K562 (cell line): ENCODE measurements around the gene APOO. TPM values are rescaled to one million over a fixed set of nuclear protein-coding genes. Genes with fewer than 3 reads are reported as not detected.

Experiments
- CEBPB ChIP-seq: fragments of 450-650 bp; IDR thresholded peaks from 2 replicates; pipeline ENCODE4 v1.6.1; 2016; ENCODE audit warnings: missing genetic modification characterization, missing compliant biosample characterization
- E2F3 ChIP-seq: fragments of 250-450 bp; sonication (Bioruptor Pico); IDR thresholded peaks from 2 replicates; pipeline ENCODE4 v1.4.0; 2020; ENCODE audit warnings: mild to moderate bottlenecking
- EHMT2 ChIP-seq: fragments of 450-650 bp; IDR thresholded peaks from 2 replicates; pipeline ENCODE4 v1.6.1; 2018; ENCODE audit warnings: antibody characterized with exemption
- ELF4 ChIP-seq: fragments of 450-650 bp; formaldehyde crosslinking; IDR thresholded peaks from 2 replicates; pipeline ENCODE4 v1.4.0; 2022; ENCODE audit warnings: missing genetic modification characterization
- FOXA1 ChIP-seq: fragments of 450-650 bp; IDR thresholded peaks from 2 replicates; pipeline ENCODE4 v1.6.1; 2016; ENCODE audit warnings: mild to moderate bottlenecking, borderline replicate concordance
- HNRNPH1 ChIP-seq: fragments of 200-400 bp; formaldehyde crosslinking; optimal IDR thresholded peaks from 2 replicates; pipeline ENCODE3; 2017; ENCODE audit warnings: low read depth, mild to moderate bottlenecking, low read length, moderate library complexity
- NFXL1 ChIP-seq: fragments of 450-650 bp; formaldehyde crosslinking; IDR thresholded peaks from 2 replicates; pipeline ENCODE4 v1.4.0; 2021; ENCODE audit warnings: mild to moderate bottlenecking
- PCBP1 ChIP-seq: fragments of 200-400 bp; formaldehyde crosslinking; IDR thresholded peaks from 2 replicates; pipeline ENCODE4 v1.6.1; 2018; ENCODE audit warnings: mild to moderate bottlenecking, low read depth, low read length; ENCODE audit not compliant: poor library complexity, severe bottlenecking
- POLR2G ChIP-seq: fragments of 200-400 bp; formaldehyde crosslinking; IDR thresholded peaks from 2 replicates; pipeline ENCODE4 v1.6.1; 2017; ENCODE audit warnings: low read depth, mild to moderate bottlenecking, antibody characterized with exemption, low read length, moderate library complexity
- POLR2H ChIP-seq: IDR thresholded peaks from 2 replicates; pipeline ENCODE4 v1.6.1; 2016; ENCODE audit warnings: missing genetic modification characterization, low read depth, mild to moderate bottlenecking, control low read depth, missing compliant biosample characterization, moderate library complexity
- RAD51 ChIP-seq: fragments of 450-650 bp; IDR thresholded peaks from 2 replicates; pipeline ENCODE4 v1.7.1; 2016; ENCODE audit warnings: low read depth, mild to moderate bottlenecking, borderline replicate concordance
- RNF2 ChIP-seq: sonication (generic); IDR thresholded peaks from 2 replicates; pipeline ENCODE4 v1.6.1; 2016
- RUNX1 ChIP-seq: sonication (generic); IDR thresholded peaks from 2 replicates; pipeline ENCODE4 v1.6.1; 2016; ENCODE audit warnings: antibody characterized with exemption, low read depth
- SIN3B ChIP-seq: fragments of 450-650 bp; IDR thresholded peaks from 2 replicates; pipeline ENCODE4 v1.6.1; 2017; ENCODE audit warnings: low read depth, mild to moderate bottlenecking, moderate library complexity
- TAF15 ChIP-seq: fragments of 200-400 bp; formaldehyde crosslinking; IDR thresholded peaks from 2 replicates; pipeline ENCODE4 v1.6.1; 2017; ENCODE audit warnings: mild to moderate bottlenecking, low read depth, low read length, moderate library complexity
- TCF3 ChIP-seq: sonication (generic); formaldehyde crosslinking; IDR thresholded peaks from 2 replicates; pipeline ENCODE4 v1.4.0; 2020; ENCODE audit warnings: mild to moderate bottlenecking, missing genetic modification reagents
- TRIM28 ChIP-seq: fragments of 450-650 bp; IDR thresholded peaks from 2 replicates; pipeline ENCODE4 v1.6.1; 2017
- ZBTB7A ChIP-seq: IDR thresholded peaks from 2 replicates; pipeline ENCODE4 v1.6.1; 2011; ENCODE audit warnings: low read depth, mild to moderate bottlenecking, low read length, moderate library complexity, borderline replicate concordance; ENCODE audit not compliant: control insufficient read depth
- ZNF324 ChIP-seq: fragments of 250-450 bp; sonication (Bioruptor Pico); IDR thresholded peaks from 2 replicates; pipeline ENCODE4 v1.4.0; 2020; ENCODE audit warnings: mild to moderate bottlenecking
- ZNF354B ChIP-seq: fragments of 250-450 bp; sonication (Bioruptor Pico); IDR thresholded peaks from 2 replicates; pipeline ENCODE4 v1.4.0; 2020
- polyA plus RNA-seq, 8 experiments: library from polyadenylated mRNA; depleted of rRNA in 4 of 8; stranded (reverse) in 5 of 8; unstranded in 3 of 8; fragments of >200 nt; fragmentation: Nextera tagmentation in 2 of 8; fragmentation: Illumina TruSeq in 1 of 8; extraction: Ambion mirVana in 2 of 8; extraction: Trizol in 1 of 8; gene quantifications; 2 replicates each; pipeline versions ENCODE4 v1.2.1 to v1.2.3, GENCODE V29; 2011 to 2014; ENCODE audit warnings: inconsistent platforms in 1 of 8, missing spikeins in 1 of 8
- total RNA-seq, 7 experiments: library from RNA; depleted of rRNA in 6 of 7; stranded (reverse); fragments of >200 nt in 6 of 7; fragmentation: Illumina TruSeq in 2 of 7; extraction: Trizol in 2 of 7; gene quantifications; 2 replicates each; pipeline versions ENCODE4 v1.2.1 to v1.2.3, GENCODE V29; 2011 to 2021; ENCODE audit warnings: low replicate concordance in 1 of 7
- TF ChIP-seq, protein P1 (sequence below): fragments of 450-650 bp; IDR thresholded peaks from 2 replicates; pipeline ENCODE4 v1.6.1; 2016; ENCODE audit warnings: low read depth, mild to moderate bottlenecking, moderate library complexity
- TF ChIP-seq, protein P2 (sequence below): fragments of 450-650 bp; conservative IDR thresholded peaks from 2 replicates; pipeline ENCODE4 v1.6.1; 2016; ENCODE audit warnings: missing genetic modification characterization, low read depth, mild to moderate bottlenecking, control low read depth, missing compliant biosample characterization
- TF ChIP-seq, protein P3 (sequence below): sonication (generic); formaldehyde crosslinking; IDR thresholded peaks from 2 replicates; pipeline ENCODE4 v1.8.0; 2022; ENCODE audit warnings: missing genetic modification reagents, mild to moderate bottlenecking, borderline replicate concordance
- TF ChIP-seq, protein P4 (sequence below): fragments of 250-450 bp; sonication (Bioruptor Pico); IDR thresholded peaks from 2 replicates; pipeline ENCODE4 v1.4.0; 2020; ENCODE audit warnings: mild to moderate bottlenecking, moderate library complexity, borderline replicate concordance

The APOO gene
- total and polyA plus RNA-seq, 9 of the 15 experiments (the other 6 are each of a cell fraction or from before 2014, with no cell fraction given) = 37.3 to 76.4 (median 60.8) TPM

DNA sequence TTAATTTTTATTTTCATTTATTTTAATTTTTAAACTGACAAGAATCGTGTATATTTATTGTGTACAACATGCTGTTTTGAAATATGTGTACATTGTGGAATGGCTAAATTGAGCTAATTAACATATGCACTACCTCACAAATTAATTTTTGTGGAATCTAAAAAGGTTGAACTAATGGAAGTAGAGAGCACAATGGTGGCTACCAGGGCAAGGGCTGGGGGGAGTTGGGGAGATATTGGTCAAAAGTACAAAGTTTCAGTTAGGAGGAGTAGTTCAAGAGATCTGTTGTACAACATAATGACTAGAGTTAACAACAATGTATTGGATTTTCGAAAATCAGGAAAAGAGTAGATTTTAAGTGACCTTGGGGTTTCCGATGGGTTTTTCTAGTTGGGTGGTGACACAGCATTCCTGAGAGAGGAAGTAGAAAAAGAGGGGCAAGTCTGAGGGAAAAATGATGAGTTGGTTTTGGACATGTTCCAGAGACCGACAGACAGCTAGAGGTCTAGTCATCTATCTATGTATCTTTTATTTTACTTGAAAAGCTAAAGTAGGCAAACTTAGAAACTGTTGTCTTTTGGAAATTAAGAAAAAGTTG lies 23.2 kb downstream of the APOO start (continued):
- TF ChIP-seq FOXA1 (no peak), TRIM28 (no peak), RUNX1 (no peak), CEBPB (tag) (no peak), RNF2 (no peak), ELF4 (no peak), EHMT2 (no peak), E2F3 (CRISPR knock-in tag) (no peak), PCBP1 (no peak), NFXL1 (no peak), ZBTB7A (no peak), POLR2H (tag) (peak; percentile 61; the same call in 1 of the 2 replicates), POLR2G (no peak), TCF3 (CRISPR knock-in tag) (no peak), HNRNPH1 (no peak), SIN3B (no peak), ZNF354B (CRISPR knock-in tag) (no peak), TAF15 (no peak), ZNF324 (CRISPR knock-in tag) (no peak), RAD51 (no peak)
- TF ChIP-seq, protein P1, sequence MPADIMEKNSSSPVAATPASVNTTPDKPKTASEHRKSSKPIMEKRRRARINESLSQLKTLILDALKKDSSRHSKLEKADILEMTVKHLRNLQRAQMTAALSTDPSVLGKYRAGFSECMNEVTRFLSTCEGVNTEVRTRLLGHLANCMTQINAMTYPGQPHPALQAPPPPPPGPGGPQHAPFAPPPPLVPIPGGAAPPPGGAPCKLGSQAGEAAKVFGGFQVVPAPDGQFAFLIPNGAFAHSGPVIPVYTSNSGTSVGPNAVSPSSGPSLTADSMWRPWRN = no peak
- TF ChIP-seq, protein P2, sequence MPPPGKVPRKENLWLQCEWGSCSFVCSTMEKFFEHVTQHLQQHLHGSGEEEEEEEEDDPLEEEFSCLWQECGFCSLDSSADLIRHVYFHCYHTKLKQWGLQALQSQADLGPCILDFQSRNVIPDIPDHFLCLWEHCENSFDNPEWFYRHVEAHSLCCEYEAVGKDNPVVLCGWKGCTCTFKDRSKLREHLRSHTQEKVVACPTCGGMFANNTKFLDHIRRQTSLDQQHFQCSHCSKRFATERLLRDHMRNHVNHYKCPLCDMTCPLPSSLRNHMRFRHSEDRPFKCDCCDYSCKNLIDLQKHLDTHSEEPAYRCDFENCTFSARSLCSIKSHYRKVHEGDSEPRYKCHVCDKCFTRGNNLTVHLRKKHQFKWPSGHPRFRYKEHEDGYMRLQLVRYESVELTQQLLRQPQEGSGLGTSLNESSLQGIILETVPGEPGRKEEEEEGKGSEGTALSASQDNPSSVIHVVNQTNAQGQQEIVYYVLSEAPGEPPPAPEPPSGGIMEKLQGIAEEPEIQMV = no peak
- TF ChIP-seq, protein P3, sequence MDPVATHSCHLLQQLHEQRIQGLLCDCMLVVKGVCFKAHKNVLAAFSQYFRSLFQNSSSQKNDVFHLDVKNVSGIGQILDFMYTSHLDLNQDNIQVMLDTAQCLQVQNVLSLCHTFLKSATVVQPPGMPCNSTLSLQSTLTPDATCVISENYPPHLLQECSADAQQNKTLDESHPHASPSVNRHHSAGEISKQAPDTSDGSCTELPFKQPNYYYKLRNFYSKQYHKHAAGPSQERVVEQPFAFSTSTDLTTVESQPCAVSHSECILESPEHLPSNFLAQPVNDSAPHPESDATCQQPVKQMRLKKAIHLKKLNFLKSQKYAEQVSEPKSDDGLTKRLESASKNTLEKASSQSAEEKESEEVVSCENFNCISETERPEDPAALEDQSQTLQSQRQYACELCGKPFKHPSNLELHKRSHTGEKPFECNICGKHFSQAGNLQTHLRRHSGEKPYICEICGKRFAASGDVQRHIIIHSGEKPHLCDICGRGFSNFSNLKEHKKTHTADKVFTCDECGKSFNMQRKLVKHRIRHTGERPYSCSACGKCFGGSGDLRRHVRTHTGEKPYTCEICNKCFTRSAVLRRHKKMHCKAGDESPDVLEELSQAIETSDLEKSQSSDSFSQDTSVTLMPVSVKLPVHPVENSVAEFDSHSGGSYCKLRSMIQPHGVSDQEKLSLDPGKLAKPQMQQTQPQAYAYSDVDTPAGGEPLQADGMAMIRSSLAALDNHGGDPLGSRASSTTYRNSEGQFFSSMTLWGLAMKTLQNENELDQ = no peak
- TF ChIP-seq, protein P4, sequence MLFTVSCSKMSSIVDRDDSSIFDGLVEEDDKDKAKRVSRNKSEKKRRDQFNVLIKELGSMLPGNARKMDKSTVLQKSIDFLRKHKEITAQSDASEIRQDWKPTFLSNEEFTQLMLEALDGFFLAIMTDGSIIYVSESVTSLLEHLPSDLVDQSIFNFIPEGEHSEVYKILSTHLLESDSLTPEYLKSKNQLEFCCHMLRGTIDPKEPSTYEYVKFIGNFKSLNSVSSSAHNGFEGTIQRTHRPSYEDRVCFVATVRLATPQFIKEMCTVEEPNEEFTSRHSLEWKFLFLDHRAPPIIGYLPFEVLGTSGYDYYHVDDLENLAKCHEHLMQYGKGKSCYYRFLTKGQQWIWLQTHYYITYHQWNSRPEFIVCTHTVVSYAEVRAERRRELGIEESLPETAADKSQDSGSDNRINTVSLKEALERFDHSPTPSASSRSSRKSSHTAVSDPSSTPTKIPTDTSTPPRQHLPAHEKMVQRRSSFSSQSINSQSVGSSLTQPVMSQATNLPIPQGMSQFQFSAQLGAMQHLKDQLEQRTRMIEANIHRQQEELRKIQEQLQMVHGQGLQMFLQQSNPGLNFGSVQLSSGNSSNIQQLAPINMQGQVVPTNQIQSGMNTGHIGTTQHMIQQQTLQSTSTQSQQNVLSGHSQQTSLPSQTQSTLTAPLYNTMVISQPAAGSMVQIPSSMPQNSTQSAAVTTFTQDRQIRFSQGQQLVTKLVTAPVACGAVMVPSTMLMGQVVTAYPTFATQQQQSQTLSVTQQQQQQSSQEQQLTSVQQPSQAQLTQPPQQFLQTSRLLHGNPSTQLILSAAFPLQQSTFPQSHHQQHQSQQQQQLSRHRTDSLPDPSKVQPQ (CRISPR knock-in tag) = no peak
